Kidney (tissue), 22 donors: ENCODE data around the gene COL10A1. TPM values are rescaled to one million over a fixed set of nuclear protein-coding genes. Genes with fewer than 3 reads are reported as not detected.

Experiments used
- DNase-seq, 5 donors: peaks; one replicate each; pipeline ENCODE4 v3.0.0-alpha.2; 2013 to 2020
- FAIRE-seq: peaks from 2 replicates; lab custom pipeline; 2012; peaks lifted over from hg19 to GRCh38; lab: Jason Lieb, UNC
- H3K27ac ChIP-seq, 2 donors: one replicate each; pipeline ENCODE4 v1.7.0; 2013; ENCODE audit warnings: low read depth in 2 of 2, low read length in 2 of 2, inconsistent platforms in 1 of 2
- H3K27me3 ChIP-seq: one replicate; pipeline ENCODE4 v1.7.1; 2013; ENCODE audit warnings: low read length, inconsistent platforms; ENCODE audit not compliant: control insufficient read depth, insufficient read depth
- H3K36me3 ChIP-seq, 3 donors: one replicate each; pipeline versions ENCODE4 v1.7.0 to v1.7.1; 2013; ENCODE audit warnings: low read length in 3 of 3, control low read depth in 1 of 3, inconsistent platforms in 1 of 3; ENCODE audit not compliant: insufficient read depth in 3 of 3, control insufficient read depth in 2 of 3
- H3K4me1 ChIP-seq, 3 donors: one replicate each; pipeline versions ENCODE4 v1.7.0 to v1.7.1; 2013; ENCODE audit warnings: low read length in 3 of 3, inconsistent platforms in 1 of 3, low read depth in 1 of 3; ENCODE audit not compliant: control insufficient read depth in 2 of 3, insufficient read depth in 2 of 3
- H3K4me3 ChIP-seq, 3 donors: one replicate each; pipeline versions ENCODE4 v1.7.0 to v1.8.1; 2013; ENCODE audit warnings: low read length in 3 of 3, control low read depth in 1 of 3, inconsistent platforms in 1 of 3
- H3K9ac ChIP-seq, 3 donors: one replicate each; pipeline versions ENCODE4 v1.7.0 to v1.7.1; 2013; ENCODE audit warnings: low read length in 3 of 3, control low read depth in 1 of 3, inconsistent platforms in 1 of 3
- H3K9me3 ChIP-seq, 3 donors: one replicate each; pipeline versions ENCODE4 v1.7.0 to v1.7.1; 2013; ENCODE audit warnings: low read length in 3 of 3, control low read depth in 1 of 3, inconsistent platforms in 1 of 3; ENCODE audit not compliant: control insufficient read depth in 2 of 3, insufficient read depth in 1 of 3
- intact Hi-C: fragments of 100-400 bp; cut with DNase I; formaldehyde crosslinking; loops from one replicate; pipeline ENCODE4 v1.11.1; 2022
- long read RNA-seq, 10 donors: library from polyadenylated mRNA in 1 of 10; unstranded in 1 of 10; transcript quantifications; one replicate each; pipeline ENCODE4 v2.0.0 and lab custom pipeline, GENCODE V29; 2021 to 2026
- polyA plus RNA-seq: library from polyadenylated mRNA; stranded (reverse); fragments of 350-450 nt; fragmentation: Illumina TruSeq; extraction: RNeasy Lipid Tissue Mini Kit (QIAGEN cat#74804); gene quantifications from one replicate; pipeline ENCODE4 v1.2.3, GENCODE V29; 2014; ENCODE audit warnings: low read depth, low replicate concordance; ENCODE audit not compliant: insufficient read depth
- total RNA-seq: library from RNA; stranded (reverse); fragmentation: NEBNext Ultra II Directional; extraction: Animal tissue kit (Norgen Biotek cat#: 25700); gene quantifications from one replicate; pipeline ENCODE4 v1.2.1, GENCODE V29; 2021
- TF ChIP-seq, protein P1 (sequence below): IDR thresholded peaks from 3 replicates; pipeline ENCODE4 v1.5.1; 2012; ENCODE audit warnings: mild to moderate bottlenecking, moderate library complexity, borderline replicate concordance; ENCODE audit not compliant: insufficient read depth; ENCODE audit errors: extremely low read depth
- donor health status: control.
- donor health status: control.
- donor health status: control.
- donor health status: control.
- donor health status: control.
- donor health status: DM: yes; HTN: yes; CAD: no.
- donor health status: Normal renal cell carcinoma (clear cell type).

The COL10A1 gene
- total RNA-seq (0.50 TPM), polyA plus RNA-seq (not detected)
- long read RNA-seq, donor 1, partial matches to known transcripts = 0 of 1 reads
- long read RNA-seq, donor 1, other reads (novel, unspliced or antisense) = 0 of 1 reads
- long read RNA-seq, donor 2 = 0 reads
- long read RNA-seq, donor 3 = 0 reads
- long read RNA-seq, donor 4 = 0 reads
- long read RNA-seq, donor 5 = 0 reads
- long read RNA-seq, donor 6 = 0 reads
- long read RNA-seq, donor 7 = 0 reads
- long read RNA-seq, donor 8 = 0 reads
- long read RNA-seq, donor 9 = 0 reads
- long read RNA-seq, donor 10, partial matches to known transcripts = 62 of 75 reads
- long read RNA-seq, donor 10, other reads (novel, unspliced or antisense) = 13 of 75 reads

DNA sequence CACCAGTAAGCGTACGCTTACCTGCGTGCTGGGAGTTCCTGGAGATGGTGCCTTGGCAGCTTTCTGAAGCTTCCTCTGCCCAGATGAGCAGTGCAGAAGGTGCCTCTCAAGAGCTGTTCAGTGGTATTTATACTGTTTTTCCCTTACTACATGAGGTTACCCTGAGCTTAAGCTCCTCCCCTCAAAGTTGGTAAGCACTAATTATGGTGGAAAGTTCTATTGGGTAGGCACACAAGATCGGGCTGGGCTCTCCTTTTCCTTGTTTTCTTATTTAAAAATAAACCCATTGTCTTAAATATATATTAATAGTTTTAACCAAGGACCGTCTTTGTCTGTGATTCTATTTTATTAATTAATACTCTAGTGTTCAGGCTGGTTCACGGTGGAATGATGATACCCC lies at the start of gene COL10A1:
Gene COL10A1, minus strand, starts transcription at position 101 of the 400 bp plus-strand sequence. CDS start 640 bp downstream, outside the sequence.
- DNase-seq = no peak
- no peak for FAIRE-seq
- Histone ChIP-seq H3K9ac (no peak within 1 kb of the TSS), H3K4me3 (no peak within 1 kb of the TSS), H3K9me3 (no peaks in the 10 kb centered on the region), H3K27ac (no peak within 1 kb of the TSS), H3K4me1 (no peaks in the 10 kb centered on the region), H3K27me3 (no peaks in the 10 kb centered on the region), H3K36me3 (peaks cover 0 to 3% (median 2%) of the 10 kb centered on the region in 3 donors)
- TF ChIP-seq, protein P1, sequence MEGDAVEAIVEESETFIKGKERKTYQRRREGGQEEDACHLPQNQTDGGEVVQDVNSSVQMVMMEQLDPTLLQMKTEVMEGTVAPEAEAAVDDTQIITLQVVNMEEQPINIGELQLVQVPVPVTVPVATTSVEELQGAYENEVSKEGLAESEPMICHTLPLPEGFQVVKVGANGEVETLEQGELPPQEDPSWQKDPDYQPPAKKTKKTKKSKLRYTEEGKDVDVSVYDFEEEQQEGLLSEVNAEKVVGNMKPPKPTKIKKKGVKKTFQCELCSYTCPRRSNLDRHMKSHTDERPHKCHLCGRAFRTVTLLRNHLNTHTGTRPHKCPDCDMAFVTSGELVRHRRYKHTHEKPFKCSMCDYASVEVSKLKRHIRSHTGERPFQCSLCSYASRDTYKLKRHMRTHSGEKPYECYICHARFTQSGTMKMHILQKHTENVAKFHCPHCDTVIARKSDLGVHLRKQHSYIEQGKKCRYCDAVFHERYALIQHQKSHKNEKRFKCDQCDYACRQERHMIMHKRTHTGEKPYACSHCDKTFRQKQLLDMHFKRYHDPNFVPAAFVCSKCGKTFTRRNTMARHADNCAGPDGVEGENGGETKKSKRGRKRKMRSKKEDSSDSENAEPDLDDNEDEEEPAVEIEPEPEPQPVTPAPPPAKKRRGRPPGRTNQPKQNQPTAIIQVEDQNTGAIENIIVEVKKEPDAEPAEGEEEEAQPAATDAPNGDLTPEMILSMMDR = no peak
- intact Hi-C loops = no loop called here

DNA sequence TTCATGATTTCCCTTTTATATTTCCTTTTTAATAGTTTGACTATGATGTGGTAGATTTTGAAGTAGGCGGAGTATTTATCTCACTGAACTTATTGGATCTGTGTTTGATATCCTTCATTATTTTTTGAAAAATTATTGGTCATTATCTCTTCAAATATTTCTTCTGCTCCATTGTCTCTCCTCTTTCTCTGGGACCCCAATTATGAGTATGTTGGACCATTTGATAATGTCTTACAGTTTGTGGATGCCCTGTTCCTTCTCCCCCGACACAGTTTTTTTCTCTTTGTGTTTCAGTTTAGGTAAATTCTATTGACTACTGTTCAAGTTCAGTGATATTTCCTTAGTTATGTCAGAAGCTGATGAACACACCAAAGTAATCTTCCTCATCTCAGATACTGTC lies 49.4 kb upstream of the COL10A1 start:
- TF ChIP-seq, protein P1 = no peak
- no peak overlapping the region for H3K4me3 ChIP-seq
- no peak overlapping the region for H3K27ac ChIP-seq
- H3K36me3 ChIP-seq = peaks cover 0 to 3% (median 0%) of the 10 kb centered on the region in 3 donors
- no peaks in the 10 kb centered on the region for H3K27me3 ChIP-seq
- DNase-seq = no peak
- no peaks in the 10 kb centered on the region for H3K4me1 ChIP-seq
- intact Hi-C loops = no loop called here
- no peak for FAIRE-seq
- H3K9me3 ChIP-seq = peaks cover 0 to 5% (median 3%) of the 10 kb centered on the region in 3 donors
- H3K9ac ChIP-seq = no peak overlapping the region

DNA sequence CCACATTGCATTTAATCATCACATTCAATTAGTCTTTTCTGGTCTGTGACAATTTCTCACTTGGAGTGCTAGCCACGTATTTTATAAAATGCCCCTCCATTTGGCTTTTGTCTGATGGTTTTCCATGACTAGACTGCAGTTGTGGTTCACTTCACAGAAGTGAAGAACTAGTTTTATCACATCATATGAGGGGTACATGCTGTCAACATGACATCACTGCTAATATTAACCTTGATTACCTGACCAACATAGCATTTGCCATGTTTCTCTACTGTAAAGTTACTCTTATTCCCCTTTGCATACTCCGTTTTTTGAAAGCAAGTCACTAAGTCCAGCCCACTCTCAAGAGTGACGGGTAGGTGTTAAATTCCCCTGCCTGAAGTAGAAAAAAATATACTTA lies 48.0 kb upstream of the COL10A1 start:
- Histone ChIP-seq H3K4me1 (no peaks in the 10 kb centered on the region), H3K36me3 (peaks cover 0 to 3% (median 0%) of the 10 kb centered on the region in 3 donors), H3K27me3 (no peaks in the 10 kb centered on the region), H3K4me3 (no peak overlapping the region), H3K9me3 (peaks cover 0 to 5% (median 3%) of the 10 kb centered on the region in 3 donors), H3K27ac (no peak overlapping the region), H3K9ac (no peak overlapping the region)
- no peak for FAIRE-seq
- intact Hi-C loops = no loop called here
- TF ChIP-seq, protein P1 = no peak
- no peak for DNase-seq
